Tibial artery (tissue), 4 donors: Measurements from ENCODE around the gene CLPSL2.

Experiments used
- DNase-seq, 2 donors: peaks; one replicate each; pipeline ENCODE4 v3.0.0-alpha.2; 2019
- H3K27ac ChIP-seq, 2 donors: fragments of 200-600 bp; sonication (generic) in 1 of 2; 1 replicate in 1 of 2; 2 replicates in 1 of 2; pipeline ENCODE4 v1.5.1; 2018 to 2019; ENCODE audit warnings: mild to moderate bottlenecking in 1 of 2
- H3K27me3 ChIP-seq, 2 donors: fragments of 200-600 bp; sonication (generic) in 1 of 2; one replicate each; pipeline versions ENCODE4 v1.5.1 to v1.6.0; 2016 to 2019
- H3K36me3 ChIP-seq, 3 donors: fragments of 200-600 bp; sonication (generic) in 2 of 3; one replicate each; pipeline ENCODE4 v1.5.1; 2016 to 2019; ENCODE audit warnings: mild to moderate bottlenecking in 2 of 3
- H3K4me1 ChIP-seq, 4 donors: fragments of 200-600 bp; sonication (generic) in 2 of 4; 1 replicate in 3 of 4; 2 replicates in 1 of 4; pipeline ENCODE4 v1.5.1; 2016 to 2019
- H3K4me3 ChIP-seq, 2 donors: fragments of 200-600 bp; sonication (generic) in 1 of 2; 1 replicate in 1 of 2; 2 replicates in 1 of 2; pipeline ENCODE4 v1.5.1; 2018 to 2019; ENCODE audit warnings: mild to moderate bottlenecking in 2 of 2
- H3K9me3 ChIP-seq, 3 donors: fragments of 200-600 bp; sonication (generic) in 1 of 3; one replicate each; pipeline ENCODE4 v1.5.1; 2016 to 2019
- CTCF ChIP-seq, 2 experiments: fragments of 200-600 bp in 1 of 2; fragments of 450-650 bp in 1 of 2; IDR thresholded peaks; one replicate each; pipeline ENCODE4 v1.5.1; 2017 to 2019; ENCODE audit warnings: antibody characterized with exemption in 2 of 2, mild to moderate bottlenecking in 1 of 2, moderate library complexity in 1 of 2
- intact Hi-C: fragments of 100-400 bp; cut with DNase I; formaldehyde crosslinking; loops from one replicate; pipeline ENCODE4 v1.15.0; 2023; ENCODE audit warnings: low total_unique reads

The CLPSL2 gene

GRCh38 chr6:35752330-35752729, 24.1 kb upstream of the CLPSL2 start:
- H3K27me3 ChIP-seq, result no peaks in the 10 kb centered on the region
- no peaks in the 10 kb centered on the region for H3K36me3 ChIP-seq
- no peak overlapping the region for H3K27ac ChIP-seq
- intact Hi-C loops, result no loop called here
- no peak overlapping the region for H3K4me3 ChIP-seq
- TF ChIP-seq CTCF (IDR thresholded peaks at IDR 0.05), result no peak
- DNase-seq, result no peak
- no peaks in the 10 kb centered on the region for H3K4me1 ChIP-seq
- no peaks in the 10 kb centered on the region for H3K9me3 ChIP-seq

- no peaks in the 10 kb centered on the region for H3K4me1 ChIP-seq
- H3K4me3 ChIP-seq, result no peak overlapping the region
- no peak for TF ChIP-seq CTCF (IDR thresholded peaks at IDR 0.05)
- intact Hi-C loops, result no loop called here
- no peaks in the 10 kb centered on the region for H3K9me3 ChIP-seq
- no peaks in the 10 kb centered on the region for H3K36me3 ChIP-seq
- H3K27me3 ChIP-seq, result peaks cover 0 to 11% of the 10 kb centered on the region in 2 donors
- DNase-seq, result no peak
- no peak overlapping the region for H3K27ac ChIP-seq
These were observed 21.7 kb upstream of the CLPSL2 start for GRCh38 chr6:35754452-35755277.

GRCh38 chr6:35755278-35755924, 21.0 kb upstream of the CLPSL2 start:
- TF ChIP-seq CTCF (IDR thresholded peaks at IDR 0.05), result no peak
- DNase-seq, result no peak
- Histone ChIP-seq H3K36me3 (no peaks in the 10 kb centered on the region), H3K27me3 (peaks cover 0 to 19% of the 10 kb centered on the region in 2 donors), H3K27ac (no peak overlapping the region), H3K4me3 (no peak overlapping the region), H3K9me3 (no peaks in the 10 kb centered on the region), H3K4me1 (no peaks in the 10 kb centered on the region)
- intact Hi-C loops, result no loop called here

GRCh38 chr6:35757456-35758123, 18.8 kb upstream of the CLPSL2 start:
- Histone ChIP-seq H3K27me3 (peaks cover 0 to 36% of the 10 kb centered on the region in 2 donors), H3K4me3 (no peak overlapping the region), H3K27ac (no peak overlapping the region), H3K36me3 (no peaks in the 10 kb centered on the region), H3K4me1 (no peaks in the 10 kb centered on the region), H3K9me3 (no peaks in the 10 kb centered on the region)
- intact Hi-C loops, result no loop called here
- no peak for TF ChIP-seq CTCF (IDR thresholded peaks at IDR 0.05)
- no peak for DNase-seq

GRCh38 chr6:35759426-35759825, 17.0 kb upstream of the CLPSL2 start:
- H3K27me3 ChIP-seq, result peaks cover 0 to 48% of the 10 kb centered on the region in 2 donors
- H3K27ac ChIP-seq, result no peak overlapping the region
- no peaks in the 10 kb centered on the region for H3K4me1 ChIP-seq
- H3K9me3 ChIP-seq, result no peaks in the 10 kb centered on the region
- no peak for TF ChIP-seq CTCF (IDR thresholded peaks at IDR 0.05)
- no peak for DNase-seq
- intact Hi-C loops, result no loop called here
- no peak overlapping the region for H3K4me3 ChIP-seq
- no peaks in the 10 kb centered on the region for H3K36me3 ChIP-seq
